Stomach smooth muscle (tissue), 2 donors: Measurements from ENCODE around the gene SH3TC2.
A peak's percentile ranks its signal among the peaks of the same experiment; 100 is the strongest.

Experiments
- H3K27ac ChIP-seq: one replicate; pipeline ENCODE4 v1.7.0; 2013; ENCODE audit warnings: mild to moderate bottlenecking, low read length, inconsistent platforms
- H3K27me3 ChIP-seq, 2 donors: one replicate each; pipeline ENCODE4 v1.7.0; 2013; ENCODE audit warnings: low read length in 2 of 2; ENCODE audit not compliant: insufficient read depth in 2 of 2, control insufficient read depth in 1 of 2
- H3K36me3 ChIP-seq, 2 donors: one replicate each; pipeline ENCODE4 v1.7.0; 2013; ENCODE audit warnings: low read length in 2 of 2; ENCODE audit not compliant: control insufficient read depth in 2 of 2, insufficient read depth in 2 of 2
- H3K4me1 ChIP-seq: one replicate; pipeline ENCODE4 v1.7.0; 2013; ENCODE audit warnings: low read length; ENCODE audit not compliant: control insufficient read depth, insufficient read depth
- H3K4me3 ChIP-seq, 2 donors: one replicate each; pipeline ENCODE4 v1.7.0; 2013; ENCODE audit warnings: low read length in 2 of 2
- H3K9ac ChIP-seq, 2 donors: one replicate each; pipeline ENCODE4 v1.7.0; 2013; ENCODE audit warnings: low read length in 2 of 2, mild to moderate bottlenecking in 1 of 2
- H3K9me3 ChIP-seq, 2 donors: one replicate each; pipeline ENCODE4 v1.7.0; 2013; ENCODE audit warnings: low read length in 2 of 2; ENCODE audit not compliant: control insufficient read depth in 2 of 2
- donor health status: healthy.
- donor health status: Pancreatic carcinoma.

SH3TC2 gene

GRCh38 chr5:149015561-149015960 lies 47.3 kb downstream of the SH3TC2 start:
- H3K36me3 ChIP-seq, result no peaks in the 10 kb centered on the region
- no peak overlapping the region for H3K9ac ChIP-seq
- H3K9me3 ChIP-seq, result no peaks in the 10 kb centered on the region
- H3K27me3 ChIP-seq, result no peaks in the 10 kb centered on the region
- H3K27ac ChIP-seq, result no peak overlapping the region
- H3K4me1 ChIP-seq, result peaks cover 6% of the 10 kb centered on the region
- no peak overlapping the region for H3K4me3 ChIP-seq

DNA sequence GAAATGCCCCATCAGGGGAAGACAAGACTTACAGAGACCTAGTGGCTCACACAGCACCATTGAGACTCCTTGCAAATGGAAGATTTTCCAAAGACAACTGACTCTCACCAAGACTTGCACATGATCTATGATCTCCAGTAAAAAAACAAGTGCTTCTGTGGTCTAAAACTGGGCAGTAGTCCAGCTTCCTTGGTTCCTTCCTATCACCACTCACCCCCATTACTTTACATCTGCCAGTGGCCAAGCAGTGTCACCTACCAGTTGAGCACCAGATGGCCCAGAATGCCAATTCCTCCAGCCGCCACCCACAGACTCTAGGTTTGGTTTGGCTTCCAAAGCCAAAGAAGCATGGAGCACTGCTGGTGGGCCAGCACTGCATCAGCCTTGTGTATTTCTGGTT lies 47.7 kb downstream of the SH3TC2 start:
- Histone ChIP-seq H3K4me1 (peaks cover 6% of the 10 kb centered on the region), H3K36me3 (no peaks in the 10 kb centered on the region), H3K27me3 (no peaks in the 10 kb centered on the region), H3K9me3 (no peaks in the 10 kb centered on the region), H3K9ac (no peak overlapping the region), H3K4me3 (no peak overlapping the region), H3K27ac (no peak overlapping the region)

DNA sequence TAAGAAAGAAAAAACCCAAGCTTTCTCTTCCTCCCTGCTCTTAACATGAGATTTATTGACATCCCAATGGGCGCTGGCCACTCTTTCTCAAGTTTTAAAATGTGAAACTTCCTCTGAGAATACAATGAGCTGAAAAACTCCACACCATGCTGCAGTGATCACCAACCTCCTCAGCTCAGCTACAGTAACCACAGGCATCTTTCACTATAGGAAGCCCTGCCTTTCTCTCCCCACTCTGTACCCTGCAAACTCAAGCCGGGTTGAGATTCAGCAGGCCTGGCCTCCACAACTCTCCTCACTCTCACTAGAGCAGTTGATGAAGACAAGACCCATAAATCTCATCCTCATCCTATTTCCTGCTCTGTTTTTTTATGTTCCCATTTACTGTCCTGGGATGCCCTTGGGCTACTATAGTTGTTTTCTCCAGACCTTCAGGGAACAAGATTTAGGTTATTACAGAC lies 48.3 kb downstream of the SH3TC2 start:
- H3K27ac ChIP-seq, result no peak overlapping the region
- H3K9me3 ChIP-seq, result no peaks in the 10 kb centered on the region
- H3K4me1 ChIP-seq, result peaks cover 6% of the 10 kb centered on the region

GRCh38 chr5:149013796-149014195 lies 49.1 kb downstream of the SH3TC2 start:
- Histone ChIP-seq H3K36me3 (no peaks in the 10 kb centered on the region), H3K4me3 (no peak overlapping the region), H3K9ac (no peak overlapping the region), H3K4me1 (peaks cover 6% of the 10 kb centered on the region), H3K27ac (no peak overlapping the region), H3K9me3 (no peaks in the 10 kb centered on the region), H3K27me3 (no peaks in the 10 kb centered on the region)

More for the DNA sequence above, 48.3 kb downstream of the SH3TC2 start:
- no peak overlapping the region for H3K9ac ChIP-seq
- H3K4me3 ChIP-seq, result no peak overlapping the region
- H3K36me3 ChIP-seq, result no peaks in the 10 kb centered on the region
- H3K27me3 ChIP-seq, result no peaks in the 10 kb centered on the region

- Histone ChIP-seq H3K27ac (no peak overlapping the region), H3K9me3 (no peaks in the 10 kb centered on the region), H3K36me3 (no peaks in the 10 kb centered on the region), H3K4me1 (peaks cover 6% of the 10 kb centered on the region), H3K4me3 (no peak overlapping the region), H3K27me3 (no peaks in the 10 kb centered on the region), H3K9ac (no peak overlapping the region)
Observed at GRCh38 chr5:149012350-149012749, 50.5 kb downstream of the SH3TC2 start.

DNA sequence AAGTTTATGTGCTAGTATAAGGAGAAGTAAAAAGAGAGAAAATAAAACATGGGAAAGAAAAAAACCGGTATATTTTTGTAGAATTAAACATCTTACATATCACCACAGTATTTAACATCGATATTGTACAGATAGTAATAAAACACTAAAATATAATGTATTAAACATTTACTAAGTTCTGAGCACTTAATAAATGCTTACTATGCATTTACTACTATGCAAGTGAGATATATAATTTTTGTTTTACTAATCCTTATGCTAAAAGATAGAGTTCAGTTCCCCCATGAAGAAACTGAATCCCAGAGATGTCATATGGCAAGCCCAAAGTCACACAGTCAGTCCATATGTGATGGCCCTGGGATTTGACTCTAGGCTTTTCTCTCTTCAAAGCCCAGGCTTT lies 51.1 kb downstream of the SH3TC2 start:
- Histone ChIP-seq H3K36me3 (no peaks in the 10 kb centered on the region), H3K27me3 (no peaks in the 10 kb centered on the region), H3K27ac (no peak overlapping the region), H3K9me3 (no peaks in the 10 kb centered on the region), H3K9ac (no peak overlapping the region), H3K4me1 (peaks cover 6% of the 10 kb centered on the region), H3K4me3 (no peak overlapping the region)

DNA sequence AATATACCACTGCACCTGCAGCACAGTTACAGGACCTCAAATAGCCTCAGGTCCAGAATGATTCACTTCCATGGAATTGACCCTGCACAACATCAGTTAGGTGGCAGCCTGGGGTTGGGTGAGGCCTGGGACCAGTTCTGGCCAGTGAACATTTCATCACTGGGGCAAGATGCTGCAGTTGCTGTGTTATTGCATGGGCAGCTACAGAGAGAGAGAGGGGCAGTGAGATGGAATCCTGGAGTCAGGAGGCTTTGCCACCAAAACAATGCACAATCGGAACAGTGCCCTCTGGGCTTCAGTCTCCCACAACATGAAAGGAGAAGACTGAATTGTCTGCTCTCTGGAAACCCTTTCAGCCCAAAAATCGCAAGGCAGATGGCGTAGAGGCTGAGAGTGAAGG lies 51.8 kb downstream of the SH3TC2 start:
- H3K27ac ChIP-seq, result no peak overlapping the region
- H3K27me3 ChIP-seq, result no peaks in the 10 kb centered on the region
- H3K4me3 ChIP-seq, result no peak overlapping the region
- peaks cover 6% of the 10 kb centered on the region for H3K4me1 ChIP-seq
- no peak overlapping the region for H3K9ac ChIP-seq
- no peaks in the 10 kb centered on the region for H3K9me3 ChIP-seq
- no peaks in the 10 kb centered on the region for H3K36me3 ChIP-seq

DNA sequence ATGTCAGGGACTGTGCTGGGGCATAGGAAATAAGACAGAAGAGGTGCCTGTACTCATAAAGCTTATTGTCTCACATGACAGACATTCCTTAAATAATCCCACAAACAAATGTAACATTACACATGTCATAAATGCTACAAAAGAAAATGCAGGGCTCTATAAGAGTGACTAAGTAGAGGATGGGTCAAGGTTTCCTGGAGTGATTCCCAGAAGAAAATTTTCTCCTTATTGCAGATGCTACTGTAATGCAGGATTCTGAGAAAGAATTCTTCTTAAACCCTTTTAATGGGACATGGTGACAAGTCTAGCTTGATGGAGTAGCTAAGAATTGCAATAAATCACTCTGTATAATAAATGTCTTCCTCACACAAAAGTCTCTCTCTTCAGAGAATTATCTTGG lies 55.7 kb downstream of the SH3TC2 start:
- no peaks in the 10 kb centered on the region for H3K36me3 ChIP-seq
- no peak overlapping the region for H3K9ac ChIP-seq
- no peak overlapping the region for H3K27ac ChIP-seq
- H3K4me3 ChIP-seq, result no peak overlapping the region
- H3K9me3 ChIP-seq, result no peaks in the 10 kb centered on the region
- H3K27me3 ChIP-seq, result no peaks in the 10 kb centered on the region
- peaks cover 21% of the 10 kb centered on the region for H3K4me1 ChIP-seq

DNA sequence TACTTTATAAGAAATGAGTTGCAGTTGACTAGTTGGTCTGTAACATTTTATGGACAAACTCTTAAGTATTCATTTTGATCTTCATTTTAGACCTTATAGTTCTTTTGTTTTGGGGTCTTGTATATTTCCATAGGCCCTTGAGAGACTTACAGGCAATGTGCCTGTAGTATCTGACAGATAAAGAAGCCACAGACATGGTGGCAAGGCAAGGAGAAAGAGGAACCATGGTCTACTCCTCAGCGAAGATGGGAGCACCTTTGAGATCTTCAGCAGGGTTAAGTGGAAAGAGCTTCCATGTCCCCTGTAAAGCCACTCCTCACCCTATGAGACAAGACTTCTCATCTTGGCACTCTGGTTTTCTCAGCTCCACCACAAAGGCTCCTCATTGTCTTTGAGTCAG lies 56.4 kb downstream of the SH3TC2 start:
- H3K36me3 ChIP-seq, result no peaks in the 10 kb centered on the region

DNA sequence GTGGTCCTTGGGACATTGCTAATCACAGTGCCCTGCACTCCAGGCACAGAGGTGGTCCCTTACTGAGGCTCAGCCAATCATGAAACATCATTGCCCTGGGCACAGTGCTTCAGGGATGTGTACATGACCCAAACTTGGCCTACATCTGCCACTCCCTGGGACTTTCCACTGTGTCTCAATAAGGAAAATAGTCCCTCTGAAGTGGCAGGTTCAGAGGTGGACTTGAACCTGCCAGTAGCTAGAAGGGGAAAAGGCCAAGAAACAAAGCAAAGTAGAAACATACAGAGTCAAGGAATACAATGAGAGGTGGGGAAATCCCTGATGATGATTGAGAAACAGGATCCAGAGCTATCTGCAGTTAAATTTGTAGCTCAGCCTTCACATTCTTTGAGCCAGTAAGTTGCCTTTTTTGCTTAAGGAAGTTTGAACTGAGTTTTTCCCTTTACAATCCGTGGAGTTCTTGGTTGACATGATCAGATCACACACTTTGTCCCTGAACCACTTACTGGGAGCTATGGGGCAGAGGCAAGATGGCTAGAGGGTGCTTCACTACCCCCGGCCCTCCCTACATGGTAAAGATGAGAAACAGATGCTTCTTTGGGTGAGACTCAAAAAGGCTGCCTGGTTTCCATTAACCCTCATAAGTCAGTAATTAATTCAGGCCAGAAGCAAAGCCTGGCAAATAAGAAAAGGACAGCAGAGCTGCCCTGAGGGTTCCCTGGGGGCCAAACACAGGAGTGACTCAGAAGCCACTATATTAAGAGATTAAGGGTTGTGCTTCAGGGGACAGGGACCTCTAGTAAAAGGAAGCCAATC lies 57.6 kb downstream of the SH3TC2 start:
- peak overlapping the region in 1 of 2 donors; percentile 21 for H3K4me3 ChIP-seq
- no peaks in the 10 kb centered on the region for H3K36me3 ChIP-seq
- no peaks in the 10 kb centered on the region for H3K9me3 ChIP-seq
- peak overlapping the region; percentile 8 for H3K27ac ChIP-seq
- H3K4me1 ChIP-seq, result peaks cover 17% of the 10 kb centered on the region
- H3K9ac ChIP-seq, result no peak overlapping the region
- no peaks in the 10 kb centered on the region for H3K27me3 ChIP-seq

More for the DNA sequence above, 56.4 kb downstream of the SH3TC2 start:
- Histone ChIP-seq H3K4me3 (no peak overlapping the region), H3K9ac (no peak overlapping the region), H3K9me3 (no peaks in the 10 kb centered on the region), H3K27ac (no peak overlapping the region), H3K27me3 (no peaks in the 10 kb centered on the region), H3K4me1 (peaks cover 22% of the 10 kb centered on the region)

GRCh38 chr5:149004559-149004958 lies 58.3 kb downstream of the SH3TC2 start:
- Histone ChIP-seq H3K4me3 (no peak overlapping the region), H3K27ac (no peak overlapping the region), H3K9me3 (no peaks in the 10 kb centered on the region), H3K36me3 (no peaks in the 10 kb centered on the region), H3K27me3 (no peaks in the 10 kb centered on the region), H3K9ac (no peak overlapping the region), H3K4me1 (peaks cover 17% of the 10 kb centered on the region)
